HepG2 (cell line): ENCODE measurements around the gene TENT5A. TPM values are rescaled to one million over a fixed set of nuclear protein-coding genes. Genes with fewer than 3 reads are reported as not detected.

Experiments
- ARNT ChIP-seq: fragments of 450-650 bp; IDR thresholded peaks from 2 replicates; pipeline ENCODE4 v1.6.1; 2017
- CC2D1A ChIP-seq: sonication (generic); formaldehyde crosslinking; IDR thresholded peaks from 2 replicates; pipeline ENCODE4 v1.8.1; 2023; ENCODE audit warnings: mild to moderate bottlenecking, missing genetic modification reagents
- GABPA ChIP-seq, 2 experiments: IDR thresholded peaks; 2 replicates each; pipeline ENCODE4 v1.6.1; 2011 to 2016; ENCODE audit warnings: low read depth in 2 of 2, low read length in 1 of 2, missing biosample characterization in 1 of 2, missing genetic modification characterization in 1 of 2
- GATAD1 ChIP-seq: IDR thresholded peaks from 2 replicates; pipeline ENCODE4 v1.6.1; 2016; ENCODE audit warnings: missing genetic modification reagents, missing compliant biosample characterization
- NFKBIZ ChIP-seq: IDR thresholded peaks from 2 replicates; pipeline ENCODE4 v1.6.1; 2018; ENCODE audit warnings: missing genetic modification reagents, missing compliant biosample characterization
- SOX5 ChIP-seq: IDR thresholded peaks from 2 replicates; pipeline ENCODE4 v1.6.1; 2016; ENCODE audit warnings: borderline replicate concordance
- ZBTB42 ChIP-seq: sonication (generic); formaldehyde crosslinking; IDR thresholded peaks from 2 replicates; pipeline ENCODE4 v1.5.0; 2020; ENCODE audit warnings: mild to moderate bottlenecking, missing genetic modification reagents
- ZMYM2 ChIP-seq: sonication (generic); formaldehyde crosslinking; IDR thresholded peaks from 2 replicates; pipeline ENCODE4 v1.8.0; 2022; ENCODE audit warnings: mild to moderate bottlenecking, missing genetic modification reagents
- ZNF333 ChIP-seq: sonication (generic); formaldehyde crosslinking; IDR thresholded peaks from 2 replicates; pipeline ENCODE4 v1.4.0; 2020; ENCODE audit warnings: mild to moderate bottlenecking, missing genetic modification reagents, borderline replicate concordance
- ZNF484 ChIP-seq: sonication (generic); formaldehyde crosslinking; IDR thresholded peaks from 2 replicates; pipeline ENCODE4 v1.5.1; 2020; ENCODE audit warnings: mild to moderate bottlenecking, low read depth, missing genetic modification reagents, borderline replicate concordance
- polyA plus RNA-seq, 8 experiments: library from polyadenylated mRNA; depleted of rRNA in 3 of 8; stranded (reverse) in 7 of 8; unstranded in 1 of 8; fragments of >200 nt; fragmentation: Illumina TruSeq in 4 of 8; extraction: Trizol in 4 of 8; gene quantifications; 2 replicates each; pipeline versions ENCODE4 v1.2.1 to v1.2.3, GENCODE V29; 2011 to 2016; ENCODE audit warnings: low read depth in 4 of 8, missing spikeins in 1 of 8, mixed read lengths in 1 of 8; ENCODE audit not compliant: insufficient read depth in 1 of 8
- total RNA-seq, 5 experiments: library from RNA; depleted of rRNA; stranded (reverse); fragments of >200 nt; fragmentation: Illumina TruSeq; extraction: Trizol; gene quantifications; 2 replicates each; pipeline ENCODE4 v1.2.3, GENCODE V29; 2016; ENCODE audit warnings: low read depth in 1 of 5
- TF ChIP-seq, protein P1 (sequence below): sonication (generic); formaldehyde crosslinking; IDR thresholded peaks from 2 replicates; pipeline ENCODE4 v1.9.0; 2021; ENCODE audit warnings: mild to moderate bottlenecking, missing genetic modification reagents
- TF ChIP-seq, protein P2 (sequence below), 2 experiments: sonication (generic) in 1 of 2; formaldehyde crosslinking in 1 of 2; IDR thresholded peaks; 2 replicates each; pipeline versions ENCODE4 v1.4.0 to v1.6.1; 2016 to 2020; ENCODE audit warnings: borderline replicate concordance in 1 of 2, low read depth in 1 of 2, mild to moderate bottlenecking in 1 of 2, missing genetic modification reagents in 1 of 2
- TF ChIP-seq, protein P3 (sequence below): IDR thresholded peaks from 2 replicates; pipeline ENCODE4 v1.6.1; 2016; ENCODE audit warnings: missing biosample characterization, missing genetic modification reagents, low read depth
- TF ChIP-seq, protein P4 (sequence below): sonication (generic); formaldehyde crosslinking; IDR thresholded peaks from 2 replicates; pipeline ENCODE4 v1.5.1; 2020; ENCODE audit warnings: mild to moderate bottlenecking, moderate library complexity, missing genetic modification reagents

The TENT5A gene
- total and polyA plus RNA-seq, 2 of the 13 experiments (the other 11 are each of a cell fraction or from before 2014, with no cell fraction given): 8.0 to 13.8 TPM

DNA sequence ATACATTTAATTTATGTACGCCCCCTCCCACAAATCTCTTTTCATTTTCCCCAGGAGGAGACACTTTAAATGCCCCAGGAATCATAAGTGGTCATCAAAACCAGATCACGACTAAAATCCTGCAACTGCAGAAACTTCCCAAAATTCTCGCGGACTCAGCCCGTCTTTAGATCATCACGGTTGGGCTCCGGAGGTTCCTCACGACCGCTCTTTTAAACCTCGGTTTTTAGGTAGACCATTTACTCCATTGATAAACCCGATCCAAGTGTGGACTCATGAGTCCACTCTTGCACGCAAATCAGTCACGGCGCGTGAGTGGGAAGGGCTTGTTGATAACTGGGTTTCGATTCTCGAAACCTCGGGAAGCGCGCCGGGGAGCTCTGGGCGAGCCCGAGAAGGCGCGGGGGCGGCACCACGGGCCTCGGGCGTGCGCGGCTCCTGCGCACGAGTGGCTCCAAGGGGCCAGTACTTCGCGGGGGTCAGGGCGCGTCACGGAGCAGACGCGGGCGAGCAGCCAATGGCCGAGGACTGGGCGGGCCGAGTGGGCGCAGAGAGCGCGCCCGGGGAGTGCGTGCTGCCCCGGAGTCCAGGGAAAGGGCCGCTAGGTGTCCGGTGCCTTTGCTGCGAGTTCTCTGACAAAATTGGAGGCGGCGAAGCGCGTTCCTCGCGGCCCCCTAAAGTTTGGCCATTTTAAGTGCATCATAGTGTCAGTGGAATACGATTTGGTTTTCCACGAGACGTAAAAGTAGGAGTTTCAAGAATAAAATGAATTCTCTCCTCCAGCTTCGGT lies 635 bp upstream of the TENT5A start (continued):
- TF ChIP-seq, protein P1, sequence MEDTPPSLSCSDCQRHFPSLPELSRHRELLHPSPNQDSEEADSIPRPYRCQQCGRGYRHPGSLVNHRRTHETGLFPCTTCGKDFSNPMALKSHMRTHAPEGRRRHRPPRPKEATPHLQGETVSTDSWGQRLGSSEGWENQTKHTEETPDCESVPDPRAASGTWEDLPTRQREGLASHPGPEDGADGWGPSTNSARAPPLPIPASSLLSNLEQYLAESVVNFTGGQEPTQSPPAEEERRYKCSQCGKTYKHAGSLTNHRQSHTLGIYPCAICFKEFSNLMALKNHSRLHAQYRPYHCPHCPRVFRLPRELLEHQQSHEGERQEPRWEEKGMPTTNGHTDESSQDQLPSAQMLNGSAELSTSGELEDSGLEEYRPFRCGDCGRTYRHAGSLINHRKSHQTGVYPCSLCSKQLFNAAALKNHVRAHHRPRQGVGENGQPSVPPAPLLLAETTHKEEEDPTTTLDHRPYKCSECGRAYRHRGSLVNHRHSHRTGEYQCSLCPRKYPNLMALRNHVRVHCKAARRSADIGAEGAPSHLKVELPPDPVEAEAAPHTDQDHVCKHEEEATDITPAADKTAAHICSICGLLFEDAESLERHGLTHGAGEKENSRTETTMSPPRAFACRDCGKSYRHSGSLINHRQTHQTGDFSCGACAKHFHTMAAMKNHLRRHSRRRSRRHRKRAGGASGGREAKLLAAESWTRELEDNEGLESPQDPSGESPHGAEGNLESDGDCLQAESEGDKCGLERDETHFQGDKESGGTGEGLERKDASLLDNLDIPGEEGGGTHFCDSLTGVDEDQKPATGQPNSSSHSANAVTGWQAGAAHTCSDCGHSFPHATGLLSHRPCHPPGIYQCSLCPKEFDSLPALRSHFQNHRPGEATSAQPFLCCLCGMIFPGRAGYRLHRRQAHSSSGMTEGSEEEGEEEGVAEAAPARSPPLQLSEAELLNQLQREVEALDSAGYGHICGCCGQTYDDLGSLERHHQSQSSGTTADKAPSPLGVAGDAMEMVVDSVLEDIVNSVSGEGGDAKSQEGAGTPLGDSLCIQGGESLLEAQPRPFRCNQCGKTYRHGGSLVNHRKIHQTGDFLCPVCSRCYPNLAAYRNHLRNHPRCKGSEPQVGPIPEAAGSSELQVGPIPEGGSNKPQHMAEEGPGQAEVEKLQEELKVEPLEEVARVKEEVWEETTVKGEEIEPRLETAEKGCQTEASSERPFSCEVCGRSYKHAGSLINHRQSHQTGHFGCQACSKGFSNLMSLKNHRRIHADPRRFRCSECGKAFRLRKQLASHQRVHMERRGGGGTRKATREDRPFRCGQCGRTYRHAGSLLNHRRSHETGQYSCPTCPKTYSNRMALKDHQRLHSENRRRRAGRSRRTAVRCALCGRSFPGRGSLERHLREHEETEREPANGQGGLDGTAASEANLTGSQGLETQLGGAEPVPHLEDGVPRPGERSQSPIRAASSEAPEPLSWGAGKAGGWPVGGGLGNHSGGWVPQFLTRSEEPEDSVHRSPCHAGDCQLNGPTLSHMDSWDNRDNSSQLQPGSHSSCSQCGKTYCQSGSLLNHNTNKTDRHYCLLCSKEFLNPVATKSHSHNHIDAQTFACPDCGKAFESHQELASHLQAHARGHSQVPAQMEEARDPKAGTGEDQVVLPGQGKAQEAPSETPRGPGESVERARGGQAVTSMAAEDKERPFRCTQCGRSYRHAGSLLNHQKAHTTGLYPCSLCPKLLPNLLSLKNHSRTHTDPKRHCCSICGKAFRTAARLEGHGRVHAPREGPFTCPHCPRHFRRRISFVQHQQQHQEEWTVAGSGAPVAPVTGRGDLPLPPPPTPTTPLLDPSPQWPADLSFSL: peak; percentile 27; the same call in 1 of the 2 replicates
- TF ChIP-seq NFKBIZ (CRISPR knock-in tag) (no peak), ZNF333 (CRISPR knock-in tag) (no peak), ZMYM2 (CRISPR knock-in tag) (peak; percentile 63; the same call in 1 of the 2 replicates), GABPA (IDR thresholded peaks at IDR 0.05; ENCODE audit: low read depth, low read length) (no peak), GABPA (CRISPR knock-in tag; IDR thresholded peaks at IDR 0.05; ENCODE audit: low read depth) (no peak), GATAD1 (CRISPR knock-in tag) (peak; percentile 56; the same call in 1 of the 2 replicates), ZBTB42 (no peak), SOX5 (CRISPR knock-in tag) (peak; percentile 54; the same call in 1 of the 2 replicates), ARNT (no peak), ZNF484 (no peak), CC2D1A (no peak)
- TF ChIP-seq, protein P2, sequence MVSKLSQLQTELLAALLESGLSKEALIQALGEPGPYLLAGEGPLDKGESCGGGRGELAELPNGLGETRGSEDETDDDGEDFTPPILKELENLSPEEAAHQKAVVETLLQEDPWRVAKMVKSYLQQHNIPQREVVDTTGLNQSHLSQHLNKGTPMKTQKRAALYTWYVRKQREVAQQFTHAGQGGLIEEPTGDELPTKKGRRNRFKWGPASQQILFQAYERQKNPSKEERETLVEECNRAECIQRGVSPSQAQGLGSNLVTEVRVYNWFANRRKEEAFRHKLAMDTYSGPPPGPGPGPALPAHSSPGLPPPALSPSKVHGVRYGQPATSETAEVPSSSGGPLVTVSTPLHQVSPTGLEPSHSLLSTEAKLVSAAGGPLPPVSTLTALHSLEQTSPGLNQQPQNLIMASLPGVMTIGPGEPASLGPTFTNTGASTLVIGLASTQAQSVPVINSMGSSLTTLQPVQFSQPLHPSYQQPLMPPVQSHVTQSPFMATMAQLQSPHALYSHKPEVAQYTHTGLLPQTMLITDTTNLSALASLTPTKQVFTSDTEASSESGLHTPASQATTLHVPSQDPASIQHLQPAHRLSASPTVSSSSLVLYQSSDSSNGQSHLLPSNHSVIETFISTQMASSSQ (IDR thresholded peaks at IDR 0.05; ENCODE audit: low read depth): no peak
- TF ChIP-seq, protein P2 (CRISPR knock-in tag; IDR thresholded peaks at IDR 0.05; ENCODE audit: borderline replicate concordance): peak; percentile 64; the same call in 1 of the 2 replicates
- TF ChIP-seq, protein P3, sequence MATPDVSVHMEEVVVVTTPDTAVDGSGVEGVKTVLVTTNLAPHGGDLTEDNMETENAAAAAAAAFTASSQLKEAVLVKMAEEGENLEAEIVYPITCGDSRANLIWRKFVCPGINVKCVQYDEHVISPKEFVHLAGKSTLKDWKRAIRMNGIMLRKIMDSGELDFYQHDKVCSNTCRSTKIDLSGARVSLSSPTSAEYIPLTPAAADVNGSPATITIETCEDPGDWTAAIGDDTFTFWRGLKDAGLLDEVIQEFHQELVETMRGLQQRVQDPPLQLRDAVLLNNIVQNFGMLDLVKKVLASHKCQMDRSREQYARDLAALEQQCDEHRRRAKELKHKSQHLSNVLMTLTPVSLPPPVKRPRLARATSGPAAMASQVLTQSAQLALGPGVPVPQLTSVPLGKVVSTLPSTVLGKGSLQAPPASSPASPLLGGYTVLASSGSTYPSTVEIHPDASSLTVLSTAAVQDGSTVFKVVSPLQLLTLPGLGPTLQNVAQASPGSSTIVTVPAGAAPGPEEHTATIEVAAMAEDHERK (CRISPR knock-in tag): peak; percentile 62; the same call in 1 of the 2 replicates
- TF ChIP-seq, protein P4, sequence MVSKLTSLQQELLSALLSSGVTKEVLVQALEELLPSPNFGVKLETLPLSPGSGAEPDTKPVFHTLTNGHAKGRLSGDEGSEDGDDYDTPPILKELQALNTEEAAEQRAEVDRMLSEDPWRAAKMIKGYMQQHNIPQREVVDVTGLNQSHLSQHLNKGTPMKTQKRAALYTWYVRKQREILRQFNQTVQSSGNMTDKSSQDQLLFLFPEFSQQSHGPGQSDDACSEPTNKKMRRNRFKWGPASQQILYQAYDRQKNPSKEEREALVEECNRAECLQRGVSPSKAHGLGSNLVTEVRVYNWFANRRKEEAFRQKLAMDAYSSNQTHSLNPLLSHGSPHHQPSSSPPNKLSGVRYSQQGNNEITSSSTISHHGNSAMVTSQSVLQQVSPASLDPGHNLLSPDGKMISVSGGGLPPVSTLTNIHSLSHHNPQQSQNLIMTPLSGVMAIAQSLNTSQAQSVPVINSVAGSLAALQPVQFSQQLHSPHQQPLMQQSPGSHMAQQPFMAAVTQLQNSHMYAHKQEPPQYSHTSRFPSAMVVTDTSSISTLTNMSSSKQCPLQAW (CRISPR knock-in tag): no peak
